ENCODE measurements around the gene DNM1. TPM values are rescaled to one million over a fixed set of nuclear protein-coding genes. Genes with fewer than 3 reads are reported as not detected.

DNM1 gene
- total RNA-seq, 1 donor from 2014 or later = 30.1 TPM

DNA sequence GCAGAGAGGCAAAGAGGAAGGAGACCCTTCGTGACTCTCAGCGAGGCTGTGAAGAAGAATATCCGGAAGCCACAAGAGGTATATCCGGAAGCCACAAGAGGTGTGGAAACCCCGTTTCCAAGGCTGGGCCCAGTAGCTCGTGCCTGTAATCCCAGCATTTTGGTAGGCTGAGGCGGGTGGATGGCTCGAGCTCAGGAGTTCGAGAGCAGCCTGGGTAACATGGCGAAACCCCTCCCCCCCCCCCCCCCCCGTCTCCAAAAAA lies 43.7 kb upstream of the DNM1 start:
- Histone ChIP-seq H3K4me1 (peaks cover 5% of the 10 kb centered on the region), H3K79me2 (ENCODE audit: low read depth) (peaks cover 10% of the 10 kb centered on the region), H3K27ac (no peak overlapping the region), H3K36me3 (no peaks in the 10 kb centered on the region), H3K9me3 (ENCODE audit: low read depth) (no peaks in the 10 kb centered on the region), H4K20me1 (ENCODE audit: low read depth) (peaks cover 13% of the 10 kb centered on the region), H3K4me2 (peak overlapping the region; percentile 59), H3F3A (ENCODE audit: low read depth) (peaks cover 14% of the 10 kb centered on the region), H2AFZ (replicated peaks) (no peak overlapping the region), H3K4me3 (peak overlapping the region; percentile 37), H3K9ac (no peak overlapping the region), H3K27me3 (no peaks in the 10 kb centered on the region)
- Mint-ChIP-seq H3K4me1 (peaks cover 11% of the 10 kb centered on the region), H3K9me3 (no peaks in the 10 kb centered on the region), H3K4me3 (peak overlapping the region; percentile 82), H3K36me3 (peaks cover 7% of the 10 kb centered on the region), H3K27ac (peak overlapping the region; percentile 60), H3K27me3 (ENCODE audit: insufficient read depth, low read depth) (no peaks in the 10 kb centered on the region)
- DNase-seq (ENCODE audit: low spot score) = no peak
- TF ChIP-seq CTCF (IDR thresholded peaks at IDR 0.05) = no peak
- TF ChIP-seq EZH2phosphoT487 (IDR thresholded peaks at IDR 0.05) = no peak
- TF ChIP-seq EZH2 (IDR thresholded peaks at IDR 0.05) = no peak

GRCh38 chr9:128159784-128160602 lies 43.2 kb upstream of the DNM1 start, which contains the start of gene BBLN:
Gene BBLN, plus strand, starts transcription at chr9:128160265. Its CDS starts 143 bp downstream, at chr9:128160408.
- H3K27me3 Mint-ChIP-seq (ENCODE audit: insufficient read depth, low read depth) = no peaks in the 10 kb centered on the region
- H2AFZ ChIP-seq (replicated peaks) = peak within 1 kb of the TSS; percentile 87
- peaks cover 7% of the 10 kb centered on the region for H3K36me3 Mint-ChIP-seq
- no peak within 1 kb of the TSS for H3K27ac ChIP-seq
- peaks cover 13% of the 10 kb centered on the region for H4K20me1 ChIP-seq (ENCODE audit: low read depth)
- peak within 1 kb of the TSS; percentile 60 for H3K9ac ChIP-seq
- no peaks in the 10 kb centered on the region for H3K9me3 Mint-ChIP-seq
- H3K27ac Mint-ChIP-seq = peak within 1 kb of the TSS; percentile 60
- H3K4me3 ChIP-seq = peak within 1 kb of the TSS; percentile 67
- H3K4me1 ChIP-seq = peaks cover 5% of the 10 kb centered on the region
- no peaks in the 10 kb centered on the region for H3K27me3 ChIP-seq
- TF ChIP-seq EZH2phosphoT487 (IDR thresholded peaks at IDR 0.05) = no peak
- TF ChIP-seq CTCF (IDR thresholded peaks at IDR 0.05) = no peak
- no peak for TF ChIP-seq EZH2 (IDR thresholded peaks at IDR 0.05)
- H3K79me2 ChIP-seq (ENCODE audit: low read depth) = peaks cover 10% of the 10 kb centered on the region
- no peaks in the 10 kb centered on the region for H3K36me3 ChIP-seq
- H3K4me3 Mint-ChIP-seq = peak within 1 kb of the TSS; percentile 84
- H3K9me3 ChIP-seq (ENCODE audit: low read depth) = no peaks in the 10 kb centered on the region
- H3F3A ChIP-seq (ENCODE audit: low read depth) = peaks cover 14% of the 10 kb centered on the region
- peak within 1 kb of the TSS; percentile 77 for H3K4me2 ChIP-seq
- H3K4me1 Mint-ChIP-seq = peaks cover 11% of the 10 kb centered on the region
- peak; percentile 97 for DNase-seq (ENCODE audit: low spot score)

GRCh38 chr9:128160603-128160987 lies 42.6 kb upstream of the DNM1 start:
- Mint-ChIP-seq H3K27ac (no peak overlapping the region), H3K4me3 (peak overlapping the region; percentile 84), H3K9me3 (no peaks in the 10 kb centered on the region), H3K36me3 (peaks cover 7% of the 10 kb centered on the region), H3K27me3 (ENCODE audit: insufficient read depth, low read depth) (no peaks in the 10 kb centered on the region), H3K4me1 (peaks cover 9% of the 10 kb centered on the region)
- Histone ChIP-seq H3K4me2 (peak overlapping the region; percentile 77), H2AFZ (replicated peaks) (peak overlapping the region; percentile 87), H4K20me1 (ENCODE audit: low read depth) (peaks cover 13% of the 10 kb centered on the region), H3K27me3 (no peaks in the 10 kb centered on the region), H3K4me1 (peaks cover 5% of the 10 kb centered on the region), H3K36me3 (no peaks in the 10 kb centered on the region), H3K4me3 (peak overlapping the region; percentile 67), H3F3A (ENCODE audit: low read depth) (peaks cover 14% of the 10 kb centered on the region), H3K9ac (peak overlapping the region; percentile 60), H3K9me3 (ENCODE audit: low read depth) (no peaks in the 10 kb centered on the region), H3K79me2 (ENCODE audit: low read depth) (peaks cover 10% of the 10 kb centered on the region), H3K27ac (no peak overlapping the region)
- peak; percentile 59 for DNase-seq (ENCODE audit: low spot score)
- TF ChIP-seq CTCF (IDR thresholded peaks at IDR 0.05) (no peak), EZH2phosphoT487 (IDR thresholded peaks at IDR 0.05) (no peak), EZH2 (IDR thresholded peaks at IDR 0.05) (no peak)

Measured in neural progenitor cell (in vitro differentiated cells).